Measurements from ENCODE around the gene GRIN2A.

The GRIN2A gene

DNA sequence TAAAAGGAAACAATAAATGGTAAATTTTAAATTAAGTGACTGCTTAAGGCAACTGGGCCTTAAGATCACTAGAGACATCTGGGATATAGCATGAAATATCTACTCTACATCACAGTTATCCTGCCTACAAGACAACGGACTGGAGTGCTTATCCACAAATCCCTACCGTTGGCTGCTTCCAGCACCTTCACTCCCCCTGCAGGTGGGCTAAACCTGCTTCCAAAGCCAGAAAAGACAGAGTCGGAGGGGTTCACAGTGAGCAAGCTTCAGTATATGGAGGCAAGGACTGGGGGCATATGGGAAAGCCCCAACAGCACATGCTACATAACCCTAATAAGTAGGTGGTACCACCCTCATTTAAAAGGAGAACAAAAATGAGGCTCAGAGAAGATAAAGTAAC, 45.3 kb downstream of the GRIN2A start:
- no peaks in the 10 kb centered on the region for H3K4me1 ChIP-seq (ENCODE audit: control insufficient read depth, insufficient read depth, low read length)
- no peak overlapping the region for H3K4me3 ChIP-seq (ENCODE audit: low read depth, low read length)

DNA sequence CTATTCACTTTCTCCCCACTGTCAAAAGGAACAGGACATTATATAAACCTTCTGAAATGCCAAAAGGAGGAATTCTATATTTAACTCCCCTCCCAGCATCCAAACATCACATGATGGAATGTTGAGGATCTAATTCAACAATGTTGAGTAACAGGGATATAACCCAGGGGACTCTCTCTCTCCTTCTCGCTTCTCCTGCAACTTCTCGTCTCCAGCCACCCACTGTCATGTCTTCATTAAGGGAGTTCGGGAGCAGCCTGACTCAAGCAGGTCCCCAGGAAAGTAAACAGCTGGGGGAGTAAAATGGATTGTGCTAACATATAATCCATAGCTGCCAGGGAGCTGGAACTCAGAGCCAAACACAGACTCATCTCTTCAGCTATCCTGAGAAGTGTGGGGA, 51.7 kb downstream of the GRIN2A start:
- no peak overlapping the region for H3K4me3 ChIP-seq (ENCODE audit: low read depth, low read length)
- H3K4me1 ChIP-seq (ENCODE audit: control insufficient read depth, insufficient read depth, low read length): no peaks in the 10 kb centered on the region
- no peaks in the 10 kb centered on the region for H3K36me3 ChIP-seq (ENCODE audit: control insufficient read depth, insufficient read depth, low read length)
- no peak overlapping the region for H3K27ac ChIP-seq (ENCODE audit: low read depth, low read length)
- no peak overlapping the region for H3K9ac ChIP-seq (ENCODE audit: low read length)
- peaks cover 12% of the 10 kb centered on the region; the same call in 1 of the 2 replicates for H3K27me3 ChIP-seq (ENCODE audit: control insufficient read depth, insufficient read depth, low read length)
- 0 out of 2 replicates have a peak, but pooled peaks cover 5% of the 10 kb centered on the region for H3K9me3 ChIP-seq (ENCODE audit: control insufficient read depth, insufficient read depth, low read depth, low read length)

More for the DNA sequence above, 45.3 kb downstream of the GRIN2A start:
- 0 out of 2 replicates have a peak, but pooled peaks cover 5% of the 10 kb centered on the region for H3K9me3 ChIP-seq (ENCODE audit: control insufficient read depth, insufficient read depth, low read depth, low read length)
- H3K27me3 ChIP-seq (ENCODE audit: control insufficient read depth, insufficient read depth, low read length): peaks cover 3% of the 10 kb centered on the region; the same call in 1 of the 2 replicates
- no peak overlapping the region for H3K27ac ChIP-seq (ENCODE audit: low read depth, low read length)
- H3K9ac ChIP-seq (ENCODE audit: low read length): no peak overlapping the region
- no peaks in the 10 kb centered on the region for H3K36me3 ChIP-seq (ENCODE audit: control insufficient read depth, insufficient read depth, low read length)

GRCh38 chr16:10128397-10129258, 53.6 kb downstream of the GRIN2A start:
- H3K9ac ChIP-seq (ENCODE audit: low read length): no peak overlapping the region
- peaks cover 9% of the 10 kb centered on the region; the same call in 1 of the 2 replicates for H3K27me3 ChIP-seq (ENCODE audit: control insufficient read depth, insufficient read depth, low read length)
- 0 out of 2 replicates have a peak, but pooled peaks cover 5% of the 10 kb centered on the region for H3K9me3 ChIP-seq (ENCODE audit: control insufficient read depth, insufficient read depth, low read depth, low read length)
- no peak overlapping the region for H3K27ac ChIP-seq (ENCODE audit: low read depth, low read length)
- no peaks in the 10 kb centered on the region for H3K36me3 ChIP-seq (ENCODE audit: control insufficient read depth, insufficient read depth, low read length)
- no peaks in the 10 kb centered on the region for H3K4me1 ChIP-seq (ENCODE audit: control insufficient read depth, insufficient read depth, low read length)
- no peak overlapping the region for H3K4me3 ChIP-seq (ENCODE audit: low read depth, low read length)

DNA sequence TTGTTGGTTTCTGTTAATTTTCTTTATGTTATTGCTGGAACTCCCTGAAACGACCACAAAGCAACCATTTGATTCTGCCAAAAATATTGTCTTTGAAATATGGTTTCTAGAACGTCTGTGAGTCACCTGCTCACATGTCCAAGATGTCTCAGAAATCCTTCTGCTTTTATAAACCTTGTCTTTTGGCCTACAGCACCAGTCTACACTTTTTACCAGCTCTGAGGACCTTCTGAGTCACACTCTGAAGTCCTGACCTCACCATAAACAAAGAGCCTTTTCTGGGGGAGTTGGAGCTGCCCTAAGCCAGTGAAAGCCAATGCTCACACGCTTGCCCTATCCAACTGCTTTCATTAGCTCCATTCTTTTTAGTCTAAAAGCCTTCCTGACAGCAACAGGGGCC, 55.5 kb downstream of the GRIN2A start:
- Histone ChIP-seq H3K9me3 (ENCODE audit: control insufficient read depth, insufficient read depth, low read depth, low read length) (no peaks in the 10 kb centered on the region), H3K27ac (ENCODE audit: low read depth, low read length) (no peak overlapping the region), H3K9ac (ENCODE audit: low read length) (no peak overlapping the region), H3K36me3 (ENCODE audit: control insufficient read depth, insufficient read depth, low read length) (no peaks in the 10 kb centered on the region), H3K4me3 (ENCODE audit: low read depth, low read length) (no peak overlapping the region), H3K27me3 (ENCODE audit: control insufficient read depth, insufficient read depth, low read length) (peaks cover 9% of the 10 kb centered on the region; the same call in 1 of the 2 replicates), H3K4me1 (ENCODE audit: control insufficient read depth, insufficient read depth, low read length) (peaks cover 9% of the 10 kb centered on the region)

- no peaks in the 10 kb centered on the region for H3K27me3 ChIP-seq (ENCODE audit: control insufficient read depth, insufficient read depth, low read length)
- H3K4me1 ChIP-seq (ENCODE audit: control insufficient read depth, insufficient read depth, low read length): peaks cover 16% of the 10 kb centered on the region
- no peak overlapping the region for H3K4me3 ChIP-seq (ENCODE audit: low read depth, low read length)
- H3K36me3 ChIP-seq (ENCODE audit: control insufficient read depth, insufficient read depth, low read length): no peaks in the 10 kb centered on the region
- no peak overlapping the region for H3K9ac ChIP-seq (ENCODE audit: low read length)
- no peak overlapping the region for H3K27ac ChIP-seq (ENCODE audit: low read depth, low read length)
- no peaks in the 10 kb centered on the region for H3K9me3 ChIP-seq (ENCODE audit: control insufficient read depth, insufficient read depth, low read depth, low read length)
Measured at GRCh38 chr16:10123141-10123540, 59.1 kb downstream of the GRIN2A start.

- Histone ChIP-seq H3K36me3 (ENCODE audit: control insufficient read depth, insufficient read depth, low read length) (no peaks in the 10 kb centered on the region), H3K9ac (ENCODE audit: low read length) (no peak overlapping the region), H3K27me3 (ENCODE audit: control insufficient read depth, insufficient read depth, low read length) (no peaks in the 10 kb centered on the region), H3K27ac (ENCODE audit: low read depth, low read length) (no peak overlapping the region), H3K4me1 (ENCODE audit: control insufficient read depth, insufficient read depth, low read length) (peaks cover 16% of the 10 kb centered on the region), H3K9me3 (ENCODE audit: control insufficient read depth, insufficient read depth, low read depth, low read length) (no peaks in the 10 kb centered on the region), H3K4me3 (ENCODE audit: low read depth, low read length) (no peak overlapping the region)
Measured at GRCh38 chr16:10122546-10122945, 59.7 kb downstream of the GRIN2A start.

- H3K9ac ChIP-seq (ENCODE audit: low read length): no peak overlapping the region
- no peak overlapping the region for H3K4me3 ChIP-seq (ENCODE audit: low read depth, low read length)
- H3K36me3 ChIP-seq (ENCODE audit: control insufficient read depth, insufficient read depth, low read length): no peaks in the 10 kb centered on the region
- H3K27me3 ChIP-seq (ENCODE audit: control insufficient read depth, insufficient read depth, low read length): no peaks in the 10 kb centered on the region
- H3K4me1 ChIP-seq (ENCODE audit: control insufficient read depth, insufficient read depth, low read length): peaks cover 16% of the 10 kb centered on the region
- H3K27ac ChIP-seq (ENCODE audit: low read depth, low read length): no peak overlapping the region
- no peaks in the 10 kb centered on the region for H3K9me3 ChIP-seq (ENCODE audit: control insufficient read depth, insufficient read depth, low read depth, low read length)
Measured at GRCh38 chr16:10121897-10122425, 60.3 kb downstream of the GRIN2A start.

- Histone ChIP-seq H3K9ac (ENCODE audit: low read length) (no peak overlapping the region), H3K27ac (ENCODE audit: low read depth, low read length) (no peak overlapping the region), H3K9me3 (ENCODE audit: control insufficient read depth, insufficient read depth, low read depth, low read length) (no peaks in the 10 kb centered on the region), H3K27me3 (ENCODE audit: control insufficient read depth, insufficient read depth, low read length) (no peaks in the 10 kb centered on the region), H3K36me3 (ENCODE audit: control insufficient read depth, insufficient read depth, low read length) (no peaks in the 10 kb centered on the region), H3K4me1 (ENCODE audit: control insufficient read depth, insufficient read depth, low read length) (peaks cover 16% of the 10 kb centered on the region), H3K4me3 (ENCODE audit: low read depth, low read length) (no peak overlapping the region)
Measured at GRCh38 chr16:10121491-10121890, 60.7 kb downstream of the GRIN2A start.

DNA sequence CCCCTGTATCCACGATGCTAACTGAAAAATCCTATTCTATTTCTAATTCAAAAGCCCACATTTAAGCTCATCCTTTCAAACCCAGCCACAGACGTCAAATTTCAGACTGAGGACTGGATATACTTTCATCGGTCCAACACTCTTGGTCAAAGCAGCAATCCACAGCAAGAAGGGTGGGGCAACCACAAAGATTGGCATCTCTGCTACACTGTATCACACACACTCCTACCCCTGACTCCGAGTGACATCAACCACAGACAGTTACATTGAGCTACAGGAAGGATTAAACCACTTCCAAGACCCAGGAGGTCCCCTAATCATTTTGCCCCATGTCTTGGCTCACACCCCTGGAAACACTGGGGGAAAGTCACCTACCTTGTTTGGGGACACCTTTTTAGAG, 61.3 kb downstream of the GRIN2A start:
- Histone ChIP-seq H3K36me3 (ENCODE audit: control insufficient read depth, insufficient read depth, low read length) (no peaks in the 10 kb centered on the region), H3K4me1 (ENCODE audit: control insufficient read depth, insufficient read depth, low read length) (peaks cover 16% of the 10 kb centered on the region), H3K27me3 (ENCODE audit: control insufficient read depth, insufficient read depth, low read length) (no peaks in the 10 kb centered on the region), H3K9me3 (ENCODE audit: control insufficient read depth, insufficient read depth, low read depth, low read length) (no peaks in the 10 kb centered on the region), H3K9ac (ENCODE audit: low read length) (no peak overlapping the region), H3K4me3 (ENCODE audit: low read depth, low read length) (no peak overlapping the region), H3K27ac (ENCODE audit: low read depth, low read length) (no peak overlapping the region)

GRCh38 chr16:10114409-10114808, 67.8 kb downstream of the GRIN2A start:
- Histone ChIP-seq H3K27ac (ENCODE audit: low read depth, low read length) (no peak overlapping the region), H3K4me1 (ENCODE audit: control insufficient read depth, insufficient read depth, low read length) (no peaks in the 10 kb centered on the region), H3K27me3 (ENCODE audit: control insufficient read depth, insufficient read depth, low read length) (no peaks in the 10 kb centered on the region), H3K36me3 (ENCODE audit: control insufficient read depth, insufficient read depth, low read length) (no peaks in the 10 kb centered on the region), H3K9ac (ENCODE audit: low read length) (no peak overlapping the region), H3K9me3 (ENCODE audit: control insufficient read depth, insufficient read depth, low read depth, low read length) (no peaks in the 10 kb centered on the region), H3K4me3 (ENCODE audit: low read depth, low read length) (no peak overlapping the region)

- H3K4me1 ChIP-seq (ENCODE audit: control insufficient read depth, insufficient read depth, low read length): no peaks in the 10 kb centered on the region
- no peak overlapping the region for H3K4me3 ChIP-seq (ENCODE audit: low read depth, low read length)
- no peaks in the 10 kb centered on the region for H3K9me3 ChIP-seq (ENCODE audit: control insufficient read depth, insufficient read depth, low read depth, low read length)
- no peaks in the 10 kb centered on the region for H3K27me3 ChIP-seq (ENCODE audit: control insufficient read depth, insufficient read depth, low read length)
- no peak overlapping the region for H3K9ac ChIP-seq (ENCODE audit: low read length)
- H3K36me3 ChIP-seq (ENCODE audit: control insufficient read depth, insufficient read depth, low read length): no peaks in the 10 kb centered on the region
- H3K27ac ChIP-seq (ENCODE audit: low read depth, low read length): no peak overlapping the region
Measured at GRCh38 chr16:10113248-10113647, 69.0 kb downstream of the GRIN2A start.
